GM19238 (cell line): ENCODE measurements around the gene CHRM1.

Experiments
- DNase-seq: peaks from one replicate; pipeline ENCODE4 v3.0.0; 2011; ENCODE audit warnings: low spot score; ENCODE audit not compliant: insufficient read length

CHRM1 gene

DNA sequence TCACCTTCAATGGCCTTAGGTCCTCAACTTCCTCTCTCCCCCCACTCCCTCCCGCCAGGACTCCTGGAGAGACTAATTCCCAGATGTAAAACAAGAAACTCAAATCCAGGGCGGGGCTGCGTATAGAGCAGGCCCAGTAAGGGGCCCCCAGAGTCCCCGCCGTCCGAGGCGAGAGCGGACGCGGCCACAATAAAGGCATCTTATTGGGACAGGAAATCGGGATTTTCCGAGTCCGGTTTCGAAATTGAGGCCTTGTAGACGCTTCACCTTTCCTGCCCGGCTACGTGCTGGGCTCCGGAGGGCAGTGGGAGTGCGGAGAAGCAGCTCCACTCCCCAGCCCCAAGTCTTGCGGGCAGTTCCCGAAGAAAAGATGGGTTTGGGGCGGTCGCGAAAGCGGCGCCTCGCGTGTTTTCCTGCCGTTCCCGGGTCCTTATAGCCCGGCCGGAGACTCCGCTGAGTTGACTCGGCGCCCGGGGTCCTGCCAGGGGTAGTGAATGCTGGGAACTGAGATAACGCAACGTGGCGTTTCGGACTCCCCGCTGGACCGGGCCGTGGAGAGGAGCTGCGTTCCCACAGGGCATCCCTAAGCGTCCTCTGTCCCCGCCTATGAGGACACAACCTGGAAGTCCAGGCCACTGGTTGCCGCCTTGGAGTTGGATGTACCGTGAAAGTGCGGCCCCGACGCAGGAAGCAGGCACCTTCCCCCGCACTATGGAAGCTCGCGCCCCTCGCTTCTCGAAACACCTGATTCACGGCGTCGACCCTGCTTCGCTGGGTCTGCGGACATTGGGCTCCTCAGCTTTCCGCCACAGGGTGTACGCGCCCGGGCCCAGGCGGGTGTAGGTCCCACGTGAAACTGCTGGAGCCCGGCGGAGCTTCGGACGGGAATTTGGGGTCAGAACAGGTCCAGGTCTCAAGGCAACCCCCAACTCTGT, 4.8 kb upstream of the CHRM1 start:
- DNase-seq: no peak

DNA sequence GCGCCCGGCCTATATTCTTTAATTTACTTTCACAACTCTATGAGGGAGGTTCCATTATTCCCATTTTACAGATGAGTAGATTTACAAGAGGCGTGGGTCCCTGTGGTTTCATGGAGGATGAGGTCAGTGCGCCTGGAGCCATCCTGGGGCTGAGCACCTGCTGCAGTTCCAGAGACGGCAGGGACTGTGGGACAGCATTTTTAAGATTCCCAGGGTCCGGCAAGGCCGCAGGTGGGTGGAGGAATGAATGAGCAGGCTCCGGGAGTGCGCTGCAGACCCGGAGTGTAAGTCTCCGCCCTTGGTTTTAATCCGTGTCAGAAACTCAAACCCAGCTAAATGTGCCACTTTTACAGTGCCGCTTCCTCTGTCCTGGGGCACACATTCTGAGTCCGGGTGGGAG, 4.1 kb upstream of the CHRM1 start:
- no peak for DNase-seq

DNA sequence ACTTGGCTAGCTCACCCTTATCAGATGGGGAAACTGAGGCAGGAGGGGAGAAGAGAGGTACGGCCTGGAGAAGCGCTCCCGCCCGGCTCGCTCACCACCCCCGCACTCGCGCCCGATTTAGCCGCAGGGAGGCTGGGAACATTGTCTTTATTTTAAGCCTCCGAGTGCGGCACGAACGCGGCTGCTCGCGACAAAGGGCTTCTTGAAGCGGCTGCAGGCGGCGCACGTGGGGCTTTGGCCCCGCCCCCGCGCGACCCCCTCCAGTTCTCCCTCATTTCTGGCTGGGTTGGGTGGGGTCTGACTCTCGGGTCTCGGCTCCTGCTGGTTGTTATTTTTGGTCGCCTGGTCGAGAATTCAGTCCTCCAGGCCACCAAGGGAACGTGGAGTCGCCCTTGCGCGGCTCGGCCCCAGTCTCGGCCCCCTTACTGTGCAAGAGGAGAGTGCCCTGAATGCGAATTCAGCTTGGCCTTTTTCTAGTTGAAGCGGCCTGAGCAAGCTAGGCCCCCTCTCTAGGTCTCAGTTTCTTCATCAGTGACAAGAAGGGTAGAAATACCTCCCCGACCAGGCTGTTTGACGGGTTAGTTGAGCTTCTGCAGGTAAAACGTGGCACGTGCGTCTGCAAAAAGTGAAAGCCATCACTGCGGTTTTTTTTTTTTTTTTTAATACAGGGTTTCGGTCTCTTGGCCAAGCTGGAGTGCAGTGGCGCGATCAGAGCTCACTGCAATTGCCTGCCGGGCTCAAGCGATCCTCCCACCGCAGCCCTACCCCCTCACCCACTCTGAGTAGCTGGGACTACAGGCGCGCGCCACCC, 2.6 kb upstream of the CHRM1 start:
- no peak for DNase-seq

DNA sequence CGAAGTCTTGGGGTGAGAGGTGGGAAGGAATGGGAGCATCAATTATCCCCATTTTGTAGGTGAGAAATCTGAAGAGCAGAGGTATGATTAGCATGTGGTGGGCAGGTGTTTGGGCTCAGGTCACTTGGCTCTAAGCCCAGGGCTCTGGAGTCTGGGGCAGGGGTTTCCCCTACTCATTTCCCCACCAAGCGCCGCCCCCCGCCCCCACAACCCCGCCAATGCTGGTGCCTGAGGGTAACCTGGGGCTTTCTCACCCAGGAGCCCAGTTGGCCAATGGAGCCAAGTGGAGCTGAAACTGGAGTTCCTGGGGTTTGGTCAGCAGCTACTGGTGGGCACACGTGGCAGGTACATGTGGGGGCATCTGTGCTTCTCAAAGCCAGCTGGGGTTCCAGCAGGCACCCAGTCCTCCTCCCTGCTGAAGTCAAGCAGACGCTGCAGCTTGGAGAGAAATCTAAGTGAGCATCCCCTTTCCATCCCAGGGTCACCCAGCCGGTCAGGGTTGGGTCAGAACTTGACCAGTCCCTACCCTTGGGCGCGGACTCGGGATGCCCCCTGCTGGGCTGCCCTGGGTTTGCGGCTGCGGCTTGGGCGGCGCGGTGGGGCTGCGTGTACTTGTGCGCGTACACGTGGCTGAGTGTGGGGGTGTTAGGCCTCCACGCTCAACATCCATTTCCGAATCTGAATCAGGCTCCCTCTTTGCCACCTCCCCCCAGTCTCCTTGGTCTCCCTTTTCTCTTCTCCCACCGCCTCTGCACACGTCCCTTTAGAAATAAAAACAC, 1.7 kb upstream of the CHRM1 start:
- no peak for DNase-seq

DNA sequence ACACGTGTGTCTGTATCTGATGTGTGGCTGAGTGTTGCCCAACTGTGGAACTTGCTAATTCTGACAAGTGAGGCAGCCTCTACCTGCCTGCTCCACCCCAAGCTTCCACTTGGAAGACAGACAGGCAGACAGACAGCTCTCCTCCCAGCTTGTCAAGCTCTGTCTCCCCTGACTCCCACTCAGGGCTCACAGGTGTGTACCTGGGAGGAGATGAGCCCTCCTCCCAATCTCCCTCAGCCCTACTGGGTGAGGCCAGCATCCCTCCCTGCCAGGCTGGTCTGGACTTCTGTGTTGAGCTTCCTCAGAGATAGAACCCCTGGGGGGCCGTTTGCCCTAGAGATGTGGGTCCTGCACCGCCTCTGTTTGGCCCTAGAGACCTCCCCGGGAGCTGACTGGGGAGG, 1.0 kb upstream of the CHRM1 start:
- no peak for DNase-seq

DNA sequence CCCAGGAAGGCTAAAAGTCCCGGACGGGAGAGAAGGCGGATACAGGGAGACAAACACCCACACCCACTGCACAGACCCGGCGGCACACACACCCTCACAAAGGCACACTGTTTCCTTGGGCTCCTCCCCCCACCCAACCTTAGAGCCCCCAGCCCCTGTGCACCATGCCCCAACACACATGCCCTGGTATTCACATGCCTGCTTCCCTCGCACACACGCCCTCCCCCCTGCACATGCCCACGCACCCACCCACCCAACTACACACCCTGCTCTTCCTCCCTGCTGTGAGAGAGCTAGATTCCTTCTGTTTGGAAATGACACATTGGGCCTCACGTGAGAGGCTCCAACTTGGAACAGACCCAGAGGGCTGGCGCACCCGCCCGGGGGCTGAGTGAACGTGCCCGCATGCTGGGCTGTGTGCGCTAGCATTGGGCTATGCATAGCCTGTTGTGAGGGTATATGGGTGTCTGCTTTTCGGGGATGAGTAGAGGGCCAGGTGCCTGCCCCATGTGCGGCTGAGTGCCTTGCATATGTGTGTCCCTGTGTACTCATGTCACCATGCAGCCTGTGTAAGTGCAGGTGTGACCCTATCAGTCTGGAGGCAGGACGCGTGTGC, 518 bp upstream of the CHRM1 start:
- no peak for DNase-seq

DNA sequence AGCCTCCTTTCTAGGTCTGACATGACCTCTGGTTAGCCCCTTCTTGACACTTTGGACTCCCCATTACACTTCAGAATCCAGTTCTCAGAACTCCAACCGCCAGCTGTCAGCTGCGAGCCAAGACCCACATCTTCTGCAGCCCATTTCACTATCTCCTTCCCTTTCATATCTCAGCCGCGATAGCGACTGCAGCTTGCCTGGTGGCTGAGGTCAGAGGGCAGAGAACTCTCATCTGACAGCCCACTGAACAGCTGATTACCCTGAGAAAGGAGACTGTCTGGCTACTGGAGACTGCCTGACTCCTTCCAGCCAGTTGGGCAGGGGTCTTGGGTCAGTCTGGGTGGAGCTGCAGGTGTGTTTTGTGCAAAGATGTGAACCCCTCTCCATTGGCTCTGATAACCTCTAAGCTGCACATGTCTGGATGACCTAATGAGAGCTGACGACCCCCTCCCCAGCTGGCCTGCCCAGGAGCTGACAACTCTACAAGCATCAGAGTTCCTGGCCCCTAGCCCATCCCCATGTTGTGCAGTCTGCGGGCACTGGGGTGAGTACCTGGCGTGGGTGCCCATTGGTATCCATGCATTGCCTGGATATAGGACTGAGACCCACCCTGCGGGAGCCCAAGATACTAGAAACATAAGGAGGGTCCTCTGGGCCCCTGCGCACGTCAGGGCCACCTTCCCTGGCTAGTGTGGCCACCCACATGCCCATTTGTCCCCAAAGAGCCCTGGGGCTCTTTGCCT, 1.1 kb downstream of the CHRM1 start:
- DNase-seq: no peak

DNA sequence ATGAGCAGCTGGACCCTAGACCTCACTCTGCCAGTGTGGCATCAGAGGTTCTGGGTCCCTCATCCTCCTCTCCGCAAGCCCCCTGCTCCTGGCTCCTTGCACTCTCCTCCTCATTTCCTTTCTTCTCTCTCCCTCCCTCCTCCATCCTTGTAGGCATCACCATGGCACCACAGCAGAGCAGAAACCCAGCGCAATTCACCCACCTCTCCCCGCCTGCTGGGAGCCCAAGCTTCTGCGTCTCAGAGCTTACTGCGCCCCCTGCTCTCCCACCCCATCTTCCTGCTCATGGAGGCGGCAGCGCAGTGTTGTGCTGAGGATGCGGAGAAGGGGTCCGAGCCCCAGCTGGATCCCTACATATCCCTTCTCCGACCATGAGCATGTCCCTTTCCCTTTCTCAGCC, 1.7 kb downstream of the CHRM1 start:
- no peak for DNase-seq

DNA sequence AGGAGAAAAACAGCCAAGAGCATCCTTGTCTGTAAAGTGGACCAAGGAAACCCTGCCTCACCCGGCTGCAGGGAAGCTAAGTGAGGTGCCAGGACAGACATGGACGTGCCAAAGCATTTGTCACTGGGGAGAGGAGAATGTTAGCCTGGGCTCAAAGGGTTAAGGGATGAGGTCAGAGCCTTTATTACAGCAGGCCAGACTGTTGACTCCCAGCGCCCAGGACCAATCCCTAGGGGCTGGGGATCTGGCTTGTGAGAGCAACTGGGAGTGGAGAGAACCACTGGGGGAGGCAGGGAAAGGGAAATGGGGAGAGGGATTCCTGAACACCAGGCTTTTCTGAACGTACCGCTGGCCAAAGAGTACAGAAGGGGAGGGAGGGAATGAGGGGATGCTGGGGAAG, 2.6 kb downstream of the CHRM1 start:
- DNase-seq: no peak

DNA sequence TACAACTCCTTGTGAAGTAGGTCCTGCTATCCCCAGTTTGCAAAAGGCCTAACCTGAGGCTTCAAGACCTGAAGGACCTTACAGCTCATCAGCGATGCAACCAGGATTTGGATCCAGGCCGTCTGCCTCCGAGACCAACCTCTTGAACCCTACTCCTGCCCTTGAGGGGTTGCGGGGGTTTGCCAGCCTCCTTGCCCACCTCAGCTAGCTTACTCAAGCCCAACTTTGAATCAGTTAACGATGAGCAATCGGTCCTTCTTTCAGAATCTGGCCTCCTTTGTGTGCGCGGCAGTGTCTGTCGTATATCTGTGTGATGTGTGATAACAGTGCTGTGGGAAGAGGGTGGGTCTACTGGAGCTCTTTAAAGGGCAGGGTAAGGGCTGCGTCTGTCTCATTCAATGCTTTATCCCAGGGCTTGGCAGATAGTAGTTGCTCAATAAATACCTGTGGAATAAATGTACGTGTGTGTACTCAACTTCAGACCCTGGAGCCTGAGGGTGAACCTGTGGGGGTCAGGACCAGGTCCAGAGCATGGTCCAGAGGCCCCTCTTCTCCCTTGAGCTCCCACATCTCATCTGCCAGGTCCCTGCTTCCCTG, 3.2 kb downstream of the CHRM1 start:
- DNase-seq: no peak

DNA sequence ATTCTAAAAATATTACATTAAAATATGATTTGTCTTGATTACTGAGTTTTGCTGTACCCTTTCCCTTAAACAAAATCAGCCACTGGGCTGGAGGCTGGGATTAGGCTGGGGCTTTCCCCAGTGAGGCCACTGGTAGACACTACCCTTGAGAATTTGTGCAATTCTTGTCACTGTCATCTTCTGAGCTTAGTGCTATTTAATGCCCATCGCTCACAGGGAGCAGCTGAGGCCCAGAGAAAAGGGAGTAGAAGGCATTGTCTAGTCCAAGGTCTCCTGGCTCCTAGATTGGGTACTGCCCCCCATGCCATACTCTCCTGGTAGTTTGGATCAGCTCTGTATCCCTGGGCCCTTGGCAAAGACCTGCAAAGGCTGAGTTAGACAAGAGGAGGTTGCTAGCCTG, 6.7 kb downstream of the CHRM1 start:
- no peak for DNase-seq

DNA sequence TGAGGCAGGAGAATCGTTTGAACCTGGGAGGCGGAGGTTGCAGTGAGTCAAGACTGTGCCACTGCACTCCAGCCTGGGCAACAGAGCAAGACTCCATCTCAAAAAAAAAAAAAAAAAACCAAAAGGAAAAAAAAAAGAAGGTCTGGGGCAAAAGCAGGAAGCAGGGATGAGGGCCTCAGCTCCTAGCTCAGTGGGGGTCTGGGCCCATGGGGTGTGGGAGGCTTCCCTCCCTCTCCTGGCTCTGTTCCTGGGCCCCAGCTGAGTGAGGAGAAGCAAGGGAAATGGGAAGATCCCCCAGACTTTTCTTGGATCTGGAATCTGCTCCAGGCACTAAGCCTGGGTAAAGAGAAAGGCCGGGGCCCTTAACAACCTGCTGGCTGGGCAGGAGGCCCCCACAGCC, 8.9 kb downstream of the CHRM1 start:
- DNase-seq: no peak

DNA sequence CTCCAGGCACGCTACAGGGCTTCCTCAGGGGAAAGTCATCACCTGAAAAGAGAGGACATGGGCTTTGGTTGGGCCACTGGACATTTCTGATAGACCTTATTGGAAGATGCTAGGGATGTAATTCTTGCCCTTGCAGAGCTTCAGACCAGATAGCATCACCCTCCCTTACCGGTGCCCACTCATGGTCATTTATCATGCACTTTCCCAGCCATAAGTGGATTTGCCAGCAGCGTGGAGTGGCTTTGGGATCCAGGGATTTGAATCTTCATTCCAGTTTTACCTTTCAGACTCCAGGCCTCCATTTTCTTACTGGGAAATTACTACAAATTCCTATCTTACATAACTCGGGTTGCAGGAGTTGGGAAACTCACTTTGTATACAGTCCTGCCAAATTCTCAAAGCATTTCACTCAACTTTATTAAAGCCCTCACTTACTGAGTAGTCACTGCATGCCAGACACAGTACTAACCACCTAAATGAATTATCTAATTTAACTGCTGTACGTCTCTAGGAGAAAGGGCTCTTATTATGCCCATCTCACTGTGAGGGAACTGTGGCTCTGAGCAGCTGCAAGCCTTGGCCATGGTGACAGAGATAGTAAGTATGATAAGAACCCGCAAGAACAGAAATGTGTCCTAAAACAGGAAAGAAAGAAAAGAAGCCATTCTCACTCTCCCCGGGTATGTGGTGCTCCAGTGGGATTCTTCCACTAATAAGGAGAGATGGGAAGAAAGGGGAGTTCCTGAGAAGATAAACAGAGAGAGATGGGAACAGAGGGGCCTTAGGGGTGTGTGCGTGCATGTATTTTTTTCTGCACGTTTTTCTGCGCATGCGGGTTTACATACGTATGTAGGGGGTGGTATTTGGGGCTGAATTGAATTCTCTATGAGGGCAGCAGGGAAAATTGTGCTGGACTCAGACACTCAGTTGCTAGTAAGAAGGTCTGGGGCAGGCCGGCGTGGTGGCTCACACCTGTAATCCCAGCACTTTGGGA, 9.7 kb downstream of the CHRM1 start:
- DNase-seq: no peak

DNA sequence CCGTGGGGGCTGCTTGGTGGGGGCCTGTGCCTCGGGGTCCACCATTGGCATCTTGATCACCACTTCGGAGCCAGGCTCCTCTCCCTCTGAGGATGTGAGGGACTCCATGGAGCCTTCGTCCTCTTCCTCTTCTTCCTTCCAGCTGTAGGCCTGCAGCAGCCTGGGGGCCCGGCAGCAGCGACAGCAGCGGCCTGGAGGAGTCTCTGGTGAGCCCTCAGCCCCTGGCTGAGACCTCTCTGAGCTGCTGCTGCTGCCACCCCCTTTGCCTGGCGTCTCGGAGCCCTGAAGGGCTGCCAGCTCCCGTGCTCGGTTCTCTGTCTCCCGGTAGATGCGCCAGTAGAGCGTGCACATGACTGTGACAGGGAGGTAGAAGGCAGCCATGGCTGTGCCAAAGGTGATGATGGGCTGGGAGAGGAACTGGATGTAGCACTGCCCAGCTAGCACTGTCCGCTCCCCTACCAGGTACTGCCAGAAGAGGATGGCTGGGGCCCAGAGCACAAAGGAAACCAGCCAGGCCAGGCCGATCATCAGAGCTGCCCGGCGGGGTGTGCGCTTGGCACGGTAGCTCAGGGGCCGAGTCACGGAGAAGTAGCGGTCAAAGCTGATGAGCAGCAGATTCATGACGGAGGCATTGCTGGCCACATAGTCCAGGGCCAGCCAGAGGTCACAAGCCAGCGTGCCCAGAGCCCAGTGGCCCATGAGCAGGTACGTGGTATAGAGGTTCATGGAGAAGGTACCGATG, 10.9 kb downstream of the CHRM1 start:
- DNase-seq: no peak

DNA sequence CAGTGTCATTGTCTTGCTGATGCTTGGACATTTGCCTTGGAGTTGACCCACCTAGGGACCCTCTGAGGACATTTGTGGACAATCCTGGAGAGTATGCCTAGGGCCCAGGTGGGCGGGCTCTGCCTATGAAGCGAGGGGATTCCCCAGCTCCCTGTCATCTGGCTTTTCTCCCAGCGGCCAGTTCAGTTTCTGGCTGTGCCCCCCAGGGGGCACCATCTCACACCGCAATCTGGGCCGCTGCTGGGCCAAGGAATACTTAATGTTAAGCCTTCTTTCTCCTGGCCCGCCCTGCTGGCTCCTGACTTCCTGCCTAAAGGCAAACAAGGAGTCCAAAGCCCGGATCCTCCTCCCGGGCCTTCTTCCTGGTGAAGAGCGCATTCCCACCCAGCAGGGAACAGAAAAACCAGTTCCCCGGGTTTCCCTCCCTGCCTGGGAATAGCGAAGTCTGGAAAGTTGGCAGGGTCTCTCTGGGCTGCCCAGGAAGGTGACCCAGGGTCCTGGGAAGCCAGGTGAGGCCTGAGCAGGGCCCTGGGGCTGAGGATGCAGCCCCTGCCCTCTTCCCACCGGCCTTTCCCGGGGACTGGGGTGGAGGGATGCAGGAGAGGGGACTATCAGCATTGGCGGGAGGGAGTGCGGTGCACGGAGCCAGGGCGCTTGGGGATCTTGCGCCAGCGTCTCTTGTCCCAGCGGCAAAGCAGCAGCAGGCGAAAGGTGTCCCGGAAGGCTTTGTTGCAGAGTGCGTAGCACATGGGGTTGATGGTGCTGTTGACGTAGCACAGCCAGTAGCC, 11.9 kb downstream of the CHRM1 start:
- DNase-seq: no peak

DNA sequence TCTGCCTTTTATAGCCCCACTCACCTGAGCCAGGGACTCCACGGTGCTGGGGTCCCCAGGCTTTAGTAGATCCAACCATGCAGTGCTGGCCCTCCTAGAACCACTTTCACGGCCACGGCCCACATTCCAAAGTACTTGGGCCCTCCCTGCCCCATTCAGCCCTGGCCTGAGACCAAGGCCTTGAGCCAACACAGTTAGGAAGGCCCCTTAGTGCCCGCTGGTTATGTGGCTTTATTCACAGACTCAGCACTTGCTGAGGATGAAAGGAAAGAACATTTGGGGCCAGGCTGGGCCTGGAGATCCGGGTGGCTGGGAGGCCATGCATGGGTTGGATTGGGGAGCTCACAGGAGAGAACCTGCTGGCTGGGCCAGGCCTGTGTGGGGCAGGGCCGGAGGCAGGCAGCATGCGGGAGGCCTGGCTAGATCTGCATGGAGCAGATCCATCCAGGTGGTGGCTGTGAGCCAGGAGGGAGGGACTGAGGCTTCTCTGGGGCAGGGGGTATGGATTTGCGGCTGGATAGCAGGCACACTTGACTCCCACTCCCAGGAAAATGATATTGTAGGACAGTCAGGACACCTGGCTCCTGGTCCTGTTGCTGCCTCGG, 12.6 kb downstream of the CHRM1 start:
- DNase-seq: no peak

DNA sequence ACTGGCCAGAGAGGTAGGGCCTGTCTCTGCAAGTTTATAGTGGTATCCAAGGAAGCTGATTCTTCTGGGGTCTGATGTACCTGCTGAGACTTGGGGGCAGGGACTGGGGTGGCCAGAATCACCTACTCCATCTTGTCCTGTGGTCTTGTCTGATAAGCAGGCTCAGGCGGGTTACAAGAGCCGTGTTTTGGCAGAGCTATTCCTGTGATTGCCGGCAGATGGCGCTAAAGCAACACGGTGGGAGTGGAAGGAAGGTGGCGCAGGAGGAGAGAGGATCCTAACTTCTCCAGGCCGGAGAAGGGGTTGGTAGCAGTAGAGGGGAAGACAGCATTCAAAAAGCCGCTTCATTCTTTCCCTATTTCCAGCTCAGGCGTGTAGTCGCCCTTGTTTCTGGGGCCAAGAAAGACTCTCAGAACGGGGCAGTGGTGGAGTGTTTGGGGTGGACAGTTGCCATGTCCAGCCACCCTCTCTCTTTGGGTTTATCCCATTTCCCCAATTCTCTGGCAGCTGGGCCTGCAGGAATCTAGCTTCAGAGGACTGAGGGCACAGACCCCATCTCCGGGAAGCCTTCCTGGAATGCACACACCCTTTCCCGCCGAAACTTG, 15.1 kb downstream of the CHRM1 start:
- peak; percentile 77 for DNase-seq
